ENCODE results near the gene SPOCK1.

GRCh38 chr5:137318027-137318426 is 181.1 kb downstream of the SPOCK1 start:
- TF ChIP-seq EZH2 (IDR thresholded peaks at IDR 0.05; ENCODE audit: insufficient read depth, poor library complexity, severe bottlenecking) = no peak
- TF ChIP-seq EZH2phosphoT487 (IDR thresholded peaks at IDR 0.05; ENCODE audit: insufficient read depth, low read depth) = no peak
